Caco-2 (cell line): ENCODE data around the gene SLC6A20. TPM values are rescaled to one million over a fixed set of nuclear protein-coding genes. Genes with fewer than 3 reads are reported as not detected.

ENCODE experiments used
- BruUV-seq: library from RNA; stranded (reverse); fragments of 400-500 nt; replicated peaks from 2 replicates; lab custom pipeline; 2021; lab: Mats Ljungman, UMichigan
- CTCF ChIA-PET: fragments of 300-600 bp; sonication (Branson Sonifier 250); formaldehyde crosslinking; loops from one replicate; lab custom pipeline; 2022; ENCODE audit warnings: antibody characterized with exemption; lab: Charles Lee
- POLR2A ChIA-PET: fragments of 300-600 bp; sonication (Branson Sonifier 250); formaldehyde crosslinking; loops from one replicate; lab custom pipeline; 2022; ENCODE audit warnings: antibody characterized with exemption; lab: Charles Lee
- DNase-seq, 2 experiments: peaks; one replicate each; pipeline versions ENCODE4 v3.0.0 to v3.0.0-alpha.2; 2020 to 2022
- H3K27me3 ChIP-seq: replicated peaks from 2 replicates; pipeline ENCODE4 v1.6.0; 2011; ENCODE audit warnings: low read length; ENCODE audit not compliant: control insufficient read depth, insufficient read depth
- H3K36me3 ChIP-seq: 2 replicates; pipeline ENCODE4 v1.5.1; 2011; ENCODE audit warnings: low read length; ENCODE audit not compliant: control insufficient read depth, insufficient read depth
- H3K4me1 ChIP-seq: fragments of 250-450 bp; sonication (Bioruptor Pico); 2 replicates; pipeline ENCODE4 v1.5.1; 2020; ENCODE audit warnings: mild to moderate bottlenecking
- H3K4me3 ChIP-seq: 2 replicates; pipeline ENCODE4 v1.5.1; 2011; ENCODE audit warnings: low read depth, mild to moderate bottlenecking, control low read depth, low read length
- H3K9me3 ChIP-seq: fragments of 250-450 bp; sonication (Bioruptor Pico); 2 replicates; pipeline ENCODE4 v1.5.1; 2020; ENCODE audit warnings: mild to moderate bottlenecking, moderate library complexity
- H3K27ac Mint-ChIP-seq: one replicate; pipeline ENCODE4 v1.8.0; 2022; ENCODE audit warnings: mixed read lengths; ENCODE audit not compliant: unreplicated experiment
- H3K27me3 Mint-ChIP-seq: one replicate; pipeline ENCODE4 v1.8.0; 2022; ENCODE audit warnings: mixed read lengths; ENCODE audit not compliant: insufficient read depth, unreplicated experiment
- H3K36me3 Mint-ChIP-seq: one replicate; pipeline ENCODE4 v1.8.0; 2022; ENCODE audit warnings: mild to moderate bottlenecking, mixed read lengths; ENCODE audit not compliant: insufficient read depth, unreplicated experiment
- H3K4me1 Mint-ChIP-seq: one replicate; pipeline ENCODE4 v1.8.0; 2022; ENCODE audit warnings: low read depth, mixed read lengths; ENCODE audit not compliant: unreplicated experiment
- H3K4me3 Mint-ChIP-seq: one replicate; pipeline ENCODE4 v1.8.0; 2022; ENCODE audit warnings: mild to moderate bottlenecking, moderate library complexity, mixed read lengths; ENCODE audit not compliant: unreplicated experiment
- H3K9me3 Mint-ChIP-seq: one replicate; pipeline ENCODE4 v1.8.0; 2022; ENCODE audit warnings: mixed read lengths; ENCODE audit not compliant: unreplicated experiment
- intact Hi-C: fragments of 100-400 bp; cut with micrococcal nuclease; formaldehyde crosslinking; loops from one replicate; pipeline ENCODE4 v1.10.0; 2022; ENCODE audit not compliant: unreplicated experiment
- total RNA-seq: library from RNA; stranded (reverse); gene quantifications from 2 replicates; pipeline ENCODE4 v1.2.3, GENCODE V29; 2022
- TF ChIP-seq, protein P1 (sequence below), 2 experiments: fragments of 200-600 bp in 1 of 2; IDR thresholded peaks; 1 replicate in 1 of 2; 2 replicates in 1 of 2; pipeline versions ENCODE4 v1.5.1 to v1.8.0; 2011 to 2022; ENCODE audit warnings: antibody characterized with exemption in 1 of 2, control low read depth in 1 of 2, inconsistent platforms in 1 of 2, low read depth in 1 of 2, low read length in 1 of 2, mild to moderate bottlenecking in 1 of 2, moderate library complexity in 1 of 2; ENCODE audit not compliant: insufficient read depth in 1 of 2, severe bottlenecking in 1 of 2, unreplicated experiment in 1 of 2

The SLC6A20 gene
- total RNA-seq, 1 experiment from 2014 or later, result 0.39 TPM

DNA sequence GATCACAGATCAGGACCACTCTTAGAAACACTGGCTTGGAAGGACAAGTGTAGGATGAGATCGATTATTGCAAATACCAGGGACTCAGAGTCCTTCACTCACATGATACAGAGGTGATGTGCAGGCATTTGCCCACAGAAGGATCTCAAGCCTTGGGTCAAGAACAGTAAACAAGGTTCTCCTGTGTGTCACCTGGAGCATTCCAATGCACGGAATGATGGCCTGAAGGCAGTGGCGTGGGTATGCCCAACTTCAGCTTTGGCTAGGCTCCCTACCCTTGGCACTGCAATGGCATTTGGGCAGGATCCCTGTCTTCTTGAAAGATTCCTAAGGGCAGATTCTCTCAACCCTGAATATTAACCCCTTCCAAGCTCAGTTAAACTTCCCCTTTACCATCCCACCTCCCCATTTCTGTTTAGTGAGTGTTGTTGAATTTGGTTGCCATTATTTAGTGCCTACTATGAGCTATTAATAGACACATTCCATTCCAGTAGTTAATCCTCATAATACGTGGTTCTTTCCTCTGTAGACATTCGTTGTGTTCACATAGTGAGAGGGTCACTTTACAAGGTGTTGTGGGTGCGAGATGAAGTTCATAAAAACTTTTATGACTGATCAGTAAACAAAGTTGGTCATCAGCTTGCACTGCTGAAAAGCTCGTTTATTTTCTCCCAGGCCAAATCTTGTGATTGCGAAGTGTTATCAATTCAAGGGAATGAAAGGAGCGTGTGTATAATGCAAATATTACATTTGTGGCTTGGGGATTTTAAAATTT lies 46.7 kb upstream of the SLC6A20 start:
- Mint-ChIP-seq H3K27me3 (peaks cover 21% of the 10 kb centered on the region), H3K4me1 (peaks cover 6% of the 10 kb centered on the region), H3K36me3 (peaks cover 8% of the 10 kb centered on the region), H3K9me3 (no peaks in the 10 kb centered on the region), H3K27ac (peak overlapping the region; percentile 87), H3K4me3 (peak overlapping the region; percentile 86)
- intact Hi-C loops, result loop anchor here (5.0 kb wide), 1 partner anchor 84 kb away; no protein-coding TSS in a partner anchor
- no TSS peak for BruUV-seq
- ChIA-PET POLR2A (no interaction called here), CTCF (interaction anchor here (1.6 kb wide), 1 partner anchor 82 kb away, joined by 9 read pairs; no protein-coding TSS in a partner anchor)
- no peaks in the 10 kb centered on the region for H3K27me3 ChIP-seq
- TF ChIP-seq, protein P1, sequence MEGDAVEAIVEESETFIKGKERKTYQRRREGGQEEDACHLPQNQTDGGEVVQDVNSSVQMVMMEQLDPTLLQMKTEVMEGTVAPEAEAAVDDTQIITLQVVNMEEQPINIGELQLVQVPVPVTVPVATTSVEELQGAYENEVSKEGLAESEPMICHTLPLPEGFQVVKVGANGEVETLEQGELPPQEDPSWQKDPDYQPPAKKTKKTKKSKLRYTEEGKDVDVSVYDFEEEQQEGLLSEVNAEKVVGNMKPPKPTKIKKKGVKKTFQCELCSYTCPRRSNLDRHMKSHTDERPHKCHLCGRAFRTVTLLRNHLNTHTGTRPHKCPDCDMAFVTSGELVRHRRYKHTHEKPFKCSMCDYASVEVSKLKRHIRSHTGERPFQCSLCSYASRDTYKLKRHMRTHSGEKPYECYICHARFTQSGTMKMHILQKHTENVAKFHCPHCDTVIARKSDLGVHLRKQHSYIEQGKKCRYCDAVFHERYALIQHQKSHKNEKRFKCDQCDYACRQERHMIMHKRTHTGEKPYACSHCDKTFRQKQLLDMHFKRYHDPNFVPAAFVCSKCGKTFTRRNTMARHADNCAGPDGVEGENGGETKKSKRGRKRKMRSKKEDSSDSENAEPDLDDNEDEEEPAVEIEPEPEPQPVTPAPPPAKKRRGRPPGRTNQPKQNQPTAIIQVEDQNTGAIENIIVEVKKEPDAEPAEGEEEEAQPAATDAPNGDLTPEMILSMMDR (IDR thresholded peaks at IDR 0.05; ENCODE audit: insufficient read depth in 1 of 2, low read depth in 1 of 2, low read length in 1 of 2, severe bottlenecking in 1 of 2, unreplicated experiment in 1 of 2), result no peak
- no peaks in the 10 kb centered on the region for H3K4me1 ChIP-seq
- H3K4me3 ChIP-seq, result no peak overlapping the region
- no peaks in the 10 kb centered on the region for H3K36me3 ChIP-seq
- no peak for DNase-seq
- H3K9me3 ChIP-seq, result no peaks in the 10 kb centered on the region

DNA sequence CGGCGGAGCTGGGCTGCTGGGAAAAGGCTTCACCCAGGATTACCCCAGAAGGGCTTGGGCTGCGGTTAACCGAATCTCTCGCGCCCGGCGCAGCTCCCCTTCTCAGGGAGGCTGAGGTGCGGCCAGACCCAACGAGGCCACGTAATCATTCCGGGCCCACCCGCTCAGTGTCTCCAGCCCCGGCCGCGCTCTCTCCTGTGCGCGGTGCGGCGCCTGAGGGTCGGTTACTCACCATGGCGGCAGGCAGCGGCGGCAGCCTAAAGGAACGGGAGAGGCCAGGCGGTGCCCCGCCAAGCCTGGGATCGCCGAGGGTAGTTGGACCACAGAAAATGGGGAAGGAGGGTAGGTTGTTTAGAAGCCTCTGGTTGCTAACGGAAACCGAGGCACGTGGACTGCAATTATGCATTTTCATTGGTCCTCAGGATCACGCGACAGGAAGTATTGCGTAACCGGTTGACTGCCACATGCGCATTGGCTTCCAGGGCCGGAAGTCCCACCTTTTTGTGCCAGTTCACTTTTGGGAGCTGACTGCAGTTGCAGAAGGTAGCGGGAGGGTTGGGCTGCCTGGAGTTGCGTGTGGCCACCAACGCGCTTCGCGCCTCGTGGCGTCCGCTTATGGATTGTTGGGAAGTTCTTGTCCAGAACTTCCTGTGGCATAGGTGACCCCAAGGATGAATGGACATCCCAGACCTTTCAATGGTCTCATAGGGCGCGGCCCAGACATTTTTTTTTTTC lies 45.6 kb upstream of the SLC6A20 start, which contains the start of gene LZTFL1:
Gene LZTFL1, minus strand, starts transcription at position 363 of the 735 bp plus-strand sequence. Its CDS starts 128 bp downstream, at position 235.
- intact Hi-C loops, result loop anchor here (5.0 kb wide), 1 partner anchor 85 kb away; no protein-coding TSS in a partner anchor
- peaks cover 8% of the 10 kb centered on the region for H3K36me3 Mint-ChIP-seq
- Histone ChIP-seq H3K36me3 (no peaks in the 10 kb centered on the region), H3K4me1 (no peaks in the 10 kb centered on the region), H3K4me3 (peak within 1 kb of the TSS; percentile 66), H3K27me3 (no peaks in the 10 kb centered on the region), H3K9me3 (no peaks in the 10 kb centered on the region)
- peak within 1 kb of the TSS; percentile 86 for H3K4me3 Mint-ChIP-seq
- ChIA-PET POLR2A (interaction anchor here (0.6 kb wide), 1 partner anchor 791 kb away, joined by 3 read pairs; no protein-coding TSS in a partner anchor), CTCF (interaction anchor here (1.6 kb wide), 1 partner anchor 81 kb away, joined by 9 read pairs; no protein-coding TSS in a partner anchor)
- peak within 1 kb of the TSS; percentile 87 for H3K27ac Mint-ChIP-seq
- no peaks in the 10 kb centered on the region for H3K9me3 Mint-ChIP-seq
- DNase-seq, result peak; percentile 92 to 95
- H3K4me1 Mint-ChIP-seq, result peaks cover 6% of the 10 kb centered on the region
- peaks cover 15% of the 10 kb centered on the region for H3K27me3 Mint-ChIP-seq
- TF ChIP-seq, protein P1 (IDR thresholded peaks at IDR 0.05; ENCODE audit: insufficient read depth in 1 of 2, low read depth in 1 of 2, low read length in 1 of 2, severe bottlenecking in 1 of 2, unreplicated experiment in 1 of 2), result no peak
- no TSS peak for BruUV-seq

DNA sequence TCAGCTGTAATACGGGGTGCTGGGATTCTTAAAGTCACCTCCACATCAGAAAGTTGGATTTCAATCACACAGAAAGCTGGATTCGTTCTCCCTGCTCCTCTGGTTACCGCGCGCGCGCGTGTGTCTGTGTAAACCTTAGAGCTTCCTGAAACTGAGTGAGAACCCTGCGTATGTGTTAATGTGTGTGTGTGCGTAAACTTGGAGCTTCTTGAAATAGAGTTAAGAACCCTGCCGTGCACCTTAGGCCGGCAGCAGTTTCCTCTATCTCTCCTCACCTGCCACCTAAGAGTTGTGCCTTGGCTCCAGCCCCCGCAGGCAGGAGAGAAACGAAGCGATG lies 45.1 kb upstream of the SLC6A20 start:
- CTCF ChIA-PET, result no interaction called here
- no TSS peak for BruUV-seq

More for the DNA sequence above, 45.1 kb upstream of the SLC6A20 start:
- intact Hi-C loops, result loop anchor here (5.0 kb wide), 1 partner anchor 86 kb away; no protein-coding TSS in a partner anchor
- no peaks in the 10 kb centered on the region for H3K9me3 ChIP-seq
- H3K4me1 Mint-ChIP-seq, result peaks cover 6% of the 10 kb centered on the region
- no peaks in the 10 kb centered on the region for H3K4me1 ChIP-seq
- POLR2A ChIA-PET, result interaction anchor here (0.6 kb wide), 1 partner anchor 792 kb away, joined by 3 read pairs; no protein-coding TSS in a partner anchor
- H3K27me3 Mint-ChIP-seq, result peaks cover 10% of the 10 kb centered on the region
- peak overlapping the region; percentile 66 for H3K4me3 ChIP-seq
- H3K36me3 ChIP-seq, result no peaks in the 10 kb centered on the region
- H3K27me3 ChIP-seq, result no peaks in the 10 kb centered on the region
- TF ChIP-seq, protein P1 (IDR thresholded peaks at IDR 0.05; ENCODE audit: insufficient read depth in 1 of 2, low read depth in 1 of 2, low read length in 1 of 2, severe bottlenecking in 1 of 2, unreplicated experiment in 1 of 2), result no peak
- no peak for DNase-seq
- H3K27ac Mint-ChIP-seq, result peak overlapping the region; percentile 87
- H3K4me3 Mint-ChIP-seq, result peak overlapping the region; percentile 86
- H3K9me3 Mint-ChIP-seq, result no peaks in the 10 kb centered on the region
- peaks cover 8% of the 10 kb centered on the region for H3K36me3 Mint-ChIP-seq
